ENCODE data around the gene SELENOW.

DNA sequence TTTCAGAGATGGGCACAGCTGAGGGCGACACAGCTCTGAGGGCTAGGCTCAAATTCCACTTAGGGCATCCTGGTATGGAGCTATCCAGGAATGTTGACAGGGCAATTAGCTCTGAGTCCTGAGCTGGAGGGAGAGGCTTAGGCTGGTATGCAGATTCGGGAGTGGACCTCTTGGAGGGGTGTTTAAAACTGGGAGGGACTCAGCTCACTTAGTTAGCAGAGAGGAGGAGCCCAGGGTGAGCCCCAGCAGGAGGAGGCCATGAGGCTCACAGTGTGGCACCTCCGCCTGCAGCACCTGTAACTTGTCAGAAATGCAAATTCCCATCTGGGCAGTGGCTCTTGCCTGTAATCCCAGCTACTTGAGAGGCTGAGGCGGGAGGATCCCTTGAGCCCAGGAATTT, 43.4 kb upstream of the SELENOW start:
- no peak for TF ChIP-seq CTCF (IDR thresholded peaks at IDR 0.05 in 4 of 5, conservative IDR thresholded peaks at IDR 0.05 in 1 of 5)
- no peak for TF ChIP-seq POLR2A (IDR thresholded peaks at IDR 0.05)

All from gastrocnemius medialis (tissue), 4 donors.